GM19372 (cell line): ENCODE measurements around the gene ESYT3.
"Not testable (repeated sequence)": the region's sequence is repeated elsewhere in the genome, so short reads cannot be mapped to it uniquely, and the experiment has no call there.

ENCODE experiments used
- ATAC-seq: cut with Tn5 transposase; IDR thresholded peaks from one replicate; pipeline ENCODE4 v1.9.1; 2021; ENCODE audit warnings: mild to moderate bottlenecking, low read depth, moderate library complexity; ENCODE audit not compliant: unreplicated experiment

ESYT3 gene

GRCh38 chr3:138440596-138440995 lies 6.2 kb downstream of the ESYT3 start:
- no peak for ATAC-seq

DNA sequence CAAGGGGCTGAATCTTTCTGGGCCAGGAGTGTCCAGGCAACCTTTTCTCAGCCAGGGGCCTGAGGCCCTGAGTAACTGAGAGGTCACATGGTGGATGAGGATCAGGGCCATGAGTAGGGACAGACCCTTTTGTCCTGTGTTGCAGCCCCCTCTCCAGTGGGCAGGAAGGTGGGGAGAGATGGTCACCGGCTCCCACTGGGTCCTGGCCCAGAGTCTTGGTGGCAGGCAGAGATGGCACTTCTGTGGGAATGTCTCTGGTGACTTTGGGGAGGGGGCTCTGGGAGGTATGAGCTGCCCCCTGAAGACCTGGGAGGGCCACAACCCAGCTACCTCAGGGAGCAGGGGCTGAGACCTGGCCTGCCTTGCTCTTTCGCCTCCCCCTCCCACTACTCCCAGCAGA lies 6.8 kb downstream of the ESYT3 start:
- ATAC-seq: no peak

- no peak for ATAC-seq
These were observed 7.3 kb downstream of the ESYT3 start for GRCh38 chr3:138441742-138442141.

- no peak for ATAC-seq
These were observed 8.0 kb downstream of the ESYT3 start for GRCh38 chr3:138442433-138442832.

DNA sequence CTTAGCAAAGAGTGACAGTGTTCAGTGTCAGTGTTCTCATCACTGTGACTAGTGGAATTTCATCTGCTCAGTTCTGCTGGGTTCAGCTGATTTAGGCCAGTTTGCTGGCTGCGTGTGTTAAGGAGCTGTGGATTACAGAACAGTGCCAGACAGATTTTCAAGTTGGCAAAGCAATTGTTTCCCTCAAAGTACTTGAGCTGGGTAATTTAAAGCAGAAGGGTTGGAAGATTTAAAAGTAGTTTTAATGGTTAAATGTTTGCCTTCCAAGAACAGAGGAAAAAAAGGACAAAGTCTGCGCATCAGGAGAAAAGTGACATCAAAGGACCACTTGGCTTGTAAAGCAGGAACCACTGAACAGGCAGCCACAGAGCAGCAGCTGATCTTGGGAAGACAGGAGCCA lies 8.7 kb downstream of the ESYT3 start:
- no peak for ATAC-seq

DNA sequence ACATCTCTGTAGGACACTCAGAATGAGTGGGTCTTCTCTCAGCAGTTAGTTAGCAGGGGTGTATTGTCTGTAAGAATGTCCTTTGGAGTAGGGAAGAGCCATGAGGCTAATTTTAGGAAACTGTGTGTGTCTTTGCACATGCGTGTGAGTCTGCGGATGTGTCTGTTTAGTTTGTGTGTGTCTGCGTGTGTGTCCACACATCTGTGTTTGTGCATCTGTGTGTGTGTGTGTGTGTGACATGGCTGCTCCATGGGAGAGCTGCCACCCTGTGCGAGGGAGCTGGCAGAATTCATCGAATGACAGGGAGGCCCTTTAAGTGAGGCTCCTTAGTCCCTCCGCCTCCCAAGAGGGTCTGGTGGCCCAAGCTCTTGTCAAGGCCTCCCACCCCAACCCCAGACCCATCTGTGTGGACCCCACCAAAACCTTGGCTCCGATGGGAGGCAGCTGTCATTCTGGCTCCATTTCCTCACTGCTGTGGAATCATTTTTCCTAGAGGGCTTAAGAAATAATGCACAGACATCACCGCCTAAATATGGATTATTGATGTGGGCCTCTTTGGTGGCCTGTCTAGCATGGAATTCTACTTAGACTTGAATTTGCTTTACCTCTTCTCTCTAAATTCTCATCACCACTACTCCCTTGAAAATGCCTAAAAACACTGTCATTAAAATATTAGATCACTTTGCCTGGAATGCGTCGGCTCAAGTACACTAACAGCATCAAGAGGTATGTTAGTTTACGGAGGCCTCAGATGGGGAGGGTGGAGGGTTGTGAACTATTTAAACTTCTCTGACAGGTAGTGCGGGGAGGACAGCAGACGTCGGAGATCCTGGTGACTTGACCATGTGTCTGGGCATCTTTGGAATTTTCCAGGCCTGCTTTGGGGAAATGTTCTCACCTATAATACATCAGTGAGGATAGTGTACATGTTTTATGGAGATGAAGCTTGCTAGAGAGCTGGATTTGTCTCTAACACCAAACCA lies 9.4 kb downstream of the ESYT3 start:
- ATAC-seq: no peak

DNA sequence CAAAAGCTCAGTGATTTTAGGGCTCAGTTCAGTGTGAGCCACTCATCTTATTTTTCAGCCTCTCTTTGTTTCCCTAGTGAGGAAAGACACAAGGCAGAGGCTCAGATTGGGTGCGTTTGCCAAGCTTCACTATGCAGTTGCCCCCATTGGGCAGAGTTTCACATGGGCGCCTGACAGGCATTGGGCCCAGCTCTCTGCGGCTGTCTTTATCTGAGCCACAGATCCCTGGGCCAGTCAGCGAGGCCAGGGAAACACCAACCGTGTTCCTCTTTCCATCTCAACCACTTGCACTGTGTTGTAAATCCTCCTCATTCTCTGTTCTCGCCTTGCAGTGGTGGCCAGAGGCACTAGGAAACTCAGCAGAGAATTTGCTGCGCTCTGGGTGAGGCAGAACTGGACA lies 10.8 kb downstream of the ESYT3 start:
- ATAC-seq: no peak

DNA sequence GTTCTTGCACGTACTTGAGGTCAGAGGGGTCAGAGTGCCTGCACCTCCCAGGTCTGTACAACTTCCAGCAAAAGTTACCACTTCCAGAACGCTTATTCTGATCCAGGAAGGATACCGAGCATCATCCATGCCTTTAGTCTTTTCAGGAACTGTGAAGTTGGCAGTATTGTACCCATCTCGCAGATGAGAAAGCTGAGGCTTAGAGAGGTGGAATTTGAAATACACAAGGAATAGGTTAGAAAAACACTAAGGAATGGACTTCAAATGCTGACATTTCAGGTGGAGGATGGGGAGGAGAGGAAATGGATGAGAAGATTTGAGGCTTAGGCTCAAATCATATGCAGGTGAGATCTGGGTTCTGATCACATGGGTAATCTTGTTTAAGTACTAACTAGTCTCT lies 11.2 kb downstream of the ESYT3 start:
- ATAC-seq: no peak

DNA sequence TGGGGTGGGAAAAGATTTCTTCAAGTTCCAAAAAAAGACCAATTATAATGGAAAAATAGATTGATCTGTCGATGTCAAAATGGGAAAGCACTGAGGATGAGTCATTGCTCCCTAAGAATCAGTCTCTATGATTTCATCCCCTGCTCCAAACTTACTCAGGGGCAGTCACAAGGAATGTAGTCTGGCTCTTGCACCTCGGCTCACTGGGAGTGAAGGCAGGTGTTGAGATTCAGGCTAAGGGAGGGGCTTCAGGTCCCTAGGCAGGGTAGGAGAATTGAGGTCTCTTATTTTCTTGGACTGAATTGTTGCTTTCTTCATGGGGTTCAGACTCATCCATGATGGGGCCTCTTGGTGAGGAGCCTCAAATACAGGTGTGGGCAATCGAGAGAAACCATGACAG lies 14.2 kb downstream of the ESYT3 start:
- ATAC-seq: no peak

GRCh38 chr3:138449490-138449889 lies 15.1 kb downstream of the ESYT3 start:
- ATAC-seq: no peak

- no peak for ATAC-seq
These were observed 15.8 kb downstream of the ESYT3 start for GRCh38 chr3:138450181-138450580.

DNA sequence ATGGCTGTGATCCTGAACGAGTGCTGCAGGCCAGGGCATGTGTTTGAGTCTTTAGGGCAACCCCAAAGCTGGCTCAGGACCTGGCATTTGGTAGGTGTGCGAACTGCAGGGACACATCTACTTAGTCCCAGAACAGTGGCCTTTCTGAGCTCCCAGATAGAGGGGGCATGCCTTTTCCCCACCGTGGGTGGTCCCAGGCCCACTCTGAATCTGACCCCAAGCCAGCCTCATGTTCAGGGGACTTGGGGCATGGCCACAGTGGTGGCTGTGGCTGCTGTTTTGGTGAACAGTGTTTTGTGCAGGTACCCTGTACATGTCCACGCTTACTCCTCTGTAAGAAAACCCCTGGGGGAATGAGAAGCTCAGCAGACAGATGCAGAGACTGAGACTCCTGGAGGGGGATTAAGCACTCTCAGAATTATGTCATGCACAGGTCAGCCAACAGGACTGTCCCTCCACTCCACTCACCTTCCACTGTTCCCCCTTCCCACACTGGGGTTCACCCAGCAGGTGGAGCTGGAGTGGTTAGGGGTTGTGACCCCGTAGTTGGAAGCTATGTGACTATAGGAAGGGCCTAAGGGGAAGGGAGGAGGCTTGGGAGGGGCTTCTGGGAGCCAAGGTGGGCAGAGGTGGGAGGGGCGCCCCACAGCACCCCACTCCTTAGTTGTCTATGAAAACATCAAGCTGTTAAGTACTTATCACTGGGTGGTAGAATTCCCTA lies 16.4 kb downstream of the ESYT3 start:
- no peak for ATAC-seq

DNA sequence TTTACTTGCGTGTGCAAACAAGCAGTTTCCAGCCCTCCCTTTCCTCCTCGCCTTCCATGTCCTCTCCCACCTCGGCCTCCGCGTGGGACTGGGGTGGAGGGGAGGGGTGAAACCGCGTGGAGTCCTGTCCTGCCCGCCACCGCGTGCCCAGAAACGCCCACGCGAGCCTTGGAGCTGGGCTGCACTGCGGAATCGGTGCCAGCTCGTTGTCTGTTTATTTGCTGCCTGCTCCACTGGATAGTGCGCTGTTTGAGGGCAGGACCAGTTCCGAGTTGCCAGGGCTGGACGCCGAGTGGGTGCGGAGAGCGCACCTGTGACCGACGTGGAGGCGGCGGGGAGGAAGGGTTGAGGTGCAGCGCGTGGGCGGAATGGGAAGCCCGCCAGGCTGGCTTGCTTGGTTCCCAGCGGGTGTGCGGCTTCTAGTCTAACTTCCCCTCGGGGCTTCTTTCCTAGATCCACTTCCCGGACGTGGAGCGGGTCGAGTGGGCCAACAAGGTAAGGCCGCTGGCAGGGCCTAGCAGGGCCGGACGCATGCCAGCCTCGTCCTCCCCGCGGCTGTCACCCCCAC lies 17.3 kb downstream of the ESYT3 start:
- ATAC-seq: no peak

- no peak for ATAC-seq
These were observed 18.0 kb downstream of the ESYT3 start for GRCh38 chr3:138452436-138452835.

GRCh38 chr3:138453940-138454339 lies 19.5 kb downstream of the ESYT3 start:
- not testable (repeated sequence) for ATAC-seq

DNA sequence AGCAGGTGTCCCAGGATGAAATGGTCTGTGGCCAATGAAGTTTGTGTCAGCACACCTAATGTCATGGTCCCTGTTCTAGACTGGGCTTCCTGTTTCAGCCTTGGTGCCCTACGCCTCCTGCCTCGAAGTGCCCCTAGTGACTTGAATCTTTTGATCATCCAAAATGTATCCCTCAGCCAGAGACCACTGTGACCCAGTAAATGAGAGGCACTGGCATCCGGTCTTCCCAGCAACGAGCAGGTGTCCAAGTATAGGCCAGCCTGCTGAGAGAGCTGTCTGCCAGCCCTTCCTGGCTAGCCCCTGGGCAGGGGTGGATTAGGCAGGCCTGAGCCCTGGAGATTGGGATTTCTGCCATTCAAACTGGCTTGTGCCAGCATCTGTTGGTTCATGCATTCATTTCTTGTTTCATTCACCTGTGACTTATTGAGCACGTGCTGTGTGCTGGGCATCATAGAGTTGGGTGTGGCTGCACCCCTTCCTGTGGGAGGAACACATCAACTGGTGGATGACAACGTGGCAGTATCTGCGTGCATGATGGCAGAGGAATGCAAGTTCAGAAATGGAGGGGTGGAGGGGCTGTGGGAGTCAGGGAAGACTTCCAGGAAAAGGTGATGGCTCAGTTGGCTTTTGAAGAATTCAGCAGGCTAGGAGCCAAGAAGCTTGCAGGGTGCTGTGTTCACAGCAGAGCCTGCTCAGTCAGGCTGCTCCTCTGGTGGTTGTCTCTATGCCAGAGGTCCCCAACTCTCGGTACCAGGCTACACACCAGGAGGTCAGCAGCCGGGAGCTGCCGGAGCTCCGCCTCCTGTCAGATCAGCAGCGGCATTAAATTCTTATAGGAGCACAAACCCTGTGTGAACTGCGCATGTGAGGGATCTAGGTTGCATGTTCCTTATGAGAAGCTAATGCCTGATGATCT lies 21.6 kb downstream of the ESYT3 start:
- no peak for ATAC-seq

DNA sequence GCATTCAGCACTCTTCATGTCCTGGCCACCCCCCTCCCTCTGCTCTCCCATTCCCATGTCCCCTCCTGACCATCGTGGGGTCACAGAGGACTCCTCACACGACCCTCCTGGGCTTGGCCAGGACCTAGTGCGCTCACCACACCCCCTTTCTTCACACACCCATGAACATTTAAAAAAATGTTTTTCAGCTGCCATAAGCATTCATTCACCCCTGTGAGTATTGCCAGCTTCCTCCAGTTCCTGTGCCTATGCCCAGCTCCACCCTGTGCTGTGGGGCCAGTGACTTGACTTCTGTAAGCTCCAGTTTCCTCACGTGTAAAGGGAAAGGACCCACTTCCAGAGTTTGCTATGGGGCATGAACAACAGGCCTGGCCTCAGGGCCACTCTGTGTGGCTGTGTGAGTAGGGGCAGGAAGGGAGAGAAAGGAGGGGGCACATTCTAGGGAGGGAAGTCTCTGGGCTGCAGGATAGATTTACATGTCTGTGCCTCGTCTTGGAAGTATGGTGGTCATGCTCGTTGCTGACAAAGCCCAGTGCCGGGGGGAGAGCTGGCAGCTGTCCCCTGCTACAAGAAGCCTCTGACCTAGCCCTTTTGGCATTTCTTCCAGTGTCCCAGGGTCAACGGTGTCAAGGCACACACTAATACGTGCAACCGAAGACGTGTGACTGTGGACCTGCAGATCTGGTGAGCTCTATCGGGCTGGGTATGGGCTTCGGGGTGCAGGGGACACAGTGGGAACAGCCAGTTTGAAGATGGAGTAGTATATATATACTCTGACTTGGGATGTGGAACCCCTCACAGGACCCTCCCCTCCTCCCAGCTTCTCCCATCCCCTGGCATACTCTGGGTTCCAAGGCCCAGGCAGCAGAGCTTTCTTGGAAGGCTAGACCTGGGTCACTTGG lies 22.8 kb downstream of the ESYT3 start:
- no peak for ATAC-seq

DNA sequence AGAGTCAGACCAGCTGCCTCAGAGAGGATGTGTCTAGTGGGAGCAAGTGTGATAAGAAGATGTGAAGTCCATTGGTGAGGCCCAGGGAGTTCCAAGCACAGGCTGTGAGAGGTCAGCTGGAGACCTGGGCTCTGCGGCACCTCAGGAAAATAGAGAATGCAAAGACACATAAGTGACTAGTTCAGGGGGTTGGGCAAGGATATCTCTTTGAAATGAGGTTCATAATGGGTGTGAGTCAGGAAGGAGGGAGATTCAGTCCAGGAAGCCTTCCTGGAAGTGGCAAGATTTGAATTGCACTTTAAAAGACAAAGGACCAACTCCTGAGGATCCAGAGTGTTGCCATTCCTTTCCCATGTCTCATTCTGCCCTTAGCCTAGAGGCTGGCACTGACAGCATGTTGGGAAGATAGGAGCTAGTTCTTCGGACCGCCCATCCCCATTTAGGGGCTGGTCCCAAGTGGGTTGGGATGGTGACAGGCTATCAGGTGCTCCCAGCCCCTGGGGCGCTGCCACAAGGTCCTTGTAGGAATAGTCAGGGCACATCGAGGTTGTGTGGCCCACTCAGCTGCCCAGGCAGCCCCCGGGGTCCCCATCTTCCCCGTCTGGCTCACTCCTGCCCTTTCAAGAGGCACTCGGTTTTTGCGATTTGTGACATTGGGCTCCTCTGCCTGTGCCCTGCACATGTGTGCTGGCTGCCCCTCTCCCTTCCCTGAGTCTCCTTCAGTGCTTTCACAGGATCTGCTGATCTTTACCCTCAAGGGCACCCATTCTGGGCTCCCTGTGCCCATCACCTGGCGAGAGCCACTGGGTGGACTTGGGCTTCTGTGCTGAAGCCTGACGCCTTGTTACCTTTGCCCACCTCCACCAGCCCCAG lies 23.7 kb downstream of the ESYT3 start:
- ATAC-seq: no peak
